ENCODE measurements around the gene ZNF451. TPM values are rescaled to one million over a fixed set of nuclear protein-coding genes. Genes with fewer than 3 reads are reported as not detected.

The ZNF451 gene
- polyA plus RNA-seq, 1 donor from 2014 or later, result 60.2 TPM

DNA sequence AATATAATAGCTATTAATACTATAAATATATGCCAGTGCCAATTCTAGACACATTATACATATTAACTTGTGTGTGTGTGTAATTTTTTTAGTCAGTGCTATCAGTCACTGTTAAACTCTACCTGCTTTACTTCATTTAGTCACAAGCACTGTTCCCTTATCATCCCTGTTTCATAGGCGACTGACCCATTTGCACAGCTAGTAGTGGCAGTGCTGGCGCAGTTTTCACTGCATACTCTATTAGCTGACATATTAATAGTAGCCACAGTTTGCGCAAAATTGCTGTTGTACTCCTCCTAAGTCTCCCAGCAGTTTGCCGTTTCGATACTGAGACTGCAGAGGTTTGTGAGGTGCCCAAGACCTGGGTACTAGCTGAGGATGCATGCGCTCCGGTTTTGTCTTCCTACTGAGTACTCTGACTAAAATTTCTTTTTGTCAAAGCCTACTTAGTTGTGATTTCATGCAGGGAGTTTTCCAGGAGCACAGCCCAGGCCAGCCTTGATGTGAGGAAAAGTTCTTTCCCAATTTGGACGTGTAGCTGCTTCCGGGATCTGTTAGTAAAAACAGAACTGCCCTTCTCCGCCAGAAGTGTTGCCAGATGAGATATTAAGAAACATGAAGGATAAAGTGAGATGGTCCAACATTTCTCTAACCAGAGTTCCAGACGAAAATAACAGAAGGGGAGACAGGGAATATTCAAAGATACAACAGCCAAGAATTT, 87.7 kb downstream of the ZNF451 start:
- Histone ChIP-seq H3K4me2 (ENCODE audit: low read length) (no peak overlapping the region), H3K79me2 (replicated peaks; ENCODE audit: insufficient read depth, low read length) (no peaks in the 10 kb centered on the region), H4K20me1 (ENCODE audit: insufficient read depth) (no peaks in the 10 kb centered on the region), H3K4me3 (ENCODE audit: low read length) (no peak overlapping the region), H3K36me3 (ENCODE audit: insufficient read depth, low read length) (no peaks in the 10 kb centered on the region), H3K27ac (ENCODE audit: low read length) (no peak overlapping the region), H3F3A (ENCODE audit: insufficient read depth, low read length, poor library complexity, severe bottlenecking) (no peaks in the 10 kb centered on the region), H3K9me3 (ENCODE audit: low read length) (no peaks in the 10 kb centered on the region), H2AFZ (ENCODE audit: low read depth, low read length) (no peak overlapping the region), H3K9me2 (ENCODE audit: insufficient read depth, low read length) (no peaks in the 10 kb centered on the region), H3K27me3 (ENCODE audit: insufficient read depth, low read depth, low read length) (no peaks in the 10 kb centered on the region), H3K9ac (ENCODE audit: low read length) (no peak overlapping the region)
- TF ChIP-seq EZH2 (IDR thresholded peaks at IDR 0.05; ENCODE audit: borderline replicate concordance, insufficient read depth, low read length, poor library complexity, severe bottlenecking) (no peak), SMC3 (conservative IDR thresholded peaks at IDR 0.05; ENCODE audit: poor library complexity) (no peak), EP300 (conservative IDR thresholded peaks at IDR 0.05; ENCODE audit: poor library complexity, severe bottlenecking) (no peak), POLR2AphosphoS5 (IDR thresholded peaks at IDR 0.05) (no peak), RAD21 (conservative IDR thresholded peaks at IDR 0.05) (no peak)

GRCh38 chr6:57180596-57180995, 90.6 kb downstream of the ZNF451 start:
- no peaks in the 10 kb centered on the region for H3K79me2 ChIP-seq (replicated peaks; ENCODE audit: insufficient read depth, low read length)

More at GRCh38 chr6:57180596-57180995, 90.6 kb downstream of the ZNF451 start:
- no peak overlapping the region for H3K4me2 ChIP-seq (ENCODE audit: low read length)
- H3K27ac ChIP-seq (ENCODE audit: low read length), result no peak overlapping the region
- no peak overlapping the region for H3K4me3 ChIP-seq (ENCODE audit: low read length)
- H4K20me1 ChIP-seq (ENCODE audit: insufficient read depth), result no peaks in the 10 kb centered on the region
- TF ChIP-seq SMC3 (conservative IDR thresholded peaks at IDR 0.05; ENCODE audit: poor library complexity), result no peak
- no peak for TF ChIP-seq MXI1 (conservative IDR thresholded peaks at IDR 0.05; ENCODE audit: poor library complexity, severe bottlenecking)
- no peak for TF ChIP-seq RAD21 (conservative IDR thresholded peaks at IDR 0.05)
- no peak for TF ChIP-seq EP300 (conservative IDR thresholded peaks at IDR 0.05; ENCODE audit: poor library complexity, severe bottlenecking)
- no peak for TF ChIP-seq TAF1 (IDR thresholded peaks at IDR 0.05; ENCODE audit: low read depth)
- TF ChIP-seq EZH2 (IDR thresholded peaks at IDR 0.05; ENCODE audit: borderline replicate concordance, insufficient read depth, low read length, poor library complexity, severe bottlenecking), result no peak
- no peak for TF ChIP-seq CTCF (IDR thresholded peaks at IDR 0.05; ENCODE audit: poor library complexity, severe bottlenecking)
- TF ChIP-seq REST (IDR thresholded peaks at IDR 0.05; ENCODE audit: borderline replicate concordance), result no peak
- TF ChIP-seq POLR2AphosphoS5 (IDR thresholded peaks at IDR 0.05), result no peak
- no peaks in the 10 kb centered on the region for H3K9me2 ChIP-seq (ENCODE audit: insufficient read depth, low read length)
- H3K9me3 ChIP-seq (ENCODE audit: low read length), result no peaks in the 10 kb centered on the region
- no peaks in the 10 kb centered on the region for H3K27me3 ChIP-seq (ENCODE audit: insufficient read depth, low read depth, low read length)
- no peak overlapping the region for H3K9ac ChIP-seq (ENCODE audit: low read length)
- H3K36me3 ChIP-seq (ENCODE audit: insufficient read depth, low read length), result no peaks in the 10 kb centered on the region
- no peaks in the 10 kb centered on the region for H3F3A ChIP-seq (ENCODE audit: insufficient read depth, low read length, poor library complexity, severe bottlenecking)
- H2AFZ ChIP-seq (ENCODE audit: low read depth, low read length), result no peak overlapping the region

Data from neural cell (in vitro differentiated cells).